OCI-LY3 (cell line): ENCODE results near the gene ZFR2.

Experiments used
- CTCF ChIP-seq: fragments of 200-600, 300-600 bp; sonication (generic); IDR thresholded peaks from 2 replicates; pipeline ENCODE4 v1.5.1; 2014; ENCODE audit warnings: antibody characterized with exemption, low read length, low read depth
- EZH2phosphoT487 ChIP-seq: fragments of 200-600 bp; shearing (Covaris generic); IDR thresholded peaks from 2 replicates; pipeline ENCODE4 v1.6.1; 2018; ENCODE audit warnings: antibody characterized with exemption, mixed run types, low read depth

DNA sequence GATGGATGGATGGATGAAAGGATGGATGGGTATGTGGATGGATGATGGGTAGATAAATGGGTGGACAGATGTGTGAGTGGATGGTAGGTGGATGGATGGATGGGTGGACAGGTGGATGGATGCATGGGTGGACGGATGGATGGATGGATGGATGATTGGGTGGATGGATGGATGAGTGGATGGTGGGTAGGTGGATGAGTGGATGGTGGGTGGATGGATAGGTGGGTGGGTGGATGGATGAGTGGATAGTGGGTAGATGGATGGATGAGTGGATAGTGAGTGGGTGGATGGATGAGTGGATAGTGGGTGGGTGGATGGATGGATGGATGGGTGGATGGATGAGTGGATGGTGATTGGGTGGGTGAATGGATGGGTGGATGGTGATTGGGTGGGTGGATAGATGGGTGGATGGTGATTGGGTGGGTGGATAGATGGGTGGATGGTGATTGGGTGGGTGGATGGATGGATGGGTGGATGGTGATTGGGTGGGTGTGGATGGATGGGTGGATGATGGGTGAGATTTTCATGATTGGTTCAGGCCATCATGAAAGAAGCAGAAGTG lies 92.3 kb downstream of the ZFR2 start:
- no peak for TF ChIP-seq CTCF
- no peak for TF ChIP-seq EZH2phosphoT487
